GM21737 (cell line): ENCODE data around the gene SLC4A2.

Source experiments
- ATAC-seq: cut with Tn5 transposase; IDR thresholded peaks from one replicate; pipeline ENCODE4 v1.9.1; 2021; ENCODE audit warnings: mild to moderate bottlenecking, moderate library complexity; ENCODE audit not compliant: unreplicated experiment

The SLC4A2 gene

GRCh38 chr7:151076863-151077704 is 17.7 kb downstream of the SLC4A2 start:
- ATAC-seq = no peak

- ATAC-seq = no peak
These were observed 18.4 kb downstream of the SLC4A2 start for GRCh38 chr7:151077705-151078232.

- ATAC-seq = no peak
These were observed 19.0 kb downstream of the SLC4A2 start for GRCh38 chr7:151078233-151079040.

- ATAC-seq = no peak
These were observed 20.0 kb downstream of the SLC4A2 start for GRCh38 chr7:151079199-151079910.

DNA sequence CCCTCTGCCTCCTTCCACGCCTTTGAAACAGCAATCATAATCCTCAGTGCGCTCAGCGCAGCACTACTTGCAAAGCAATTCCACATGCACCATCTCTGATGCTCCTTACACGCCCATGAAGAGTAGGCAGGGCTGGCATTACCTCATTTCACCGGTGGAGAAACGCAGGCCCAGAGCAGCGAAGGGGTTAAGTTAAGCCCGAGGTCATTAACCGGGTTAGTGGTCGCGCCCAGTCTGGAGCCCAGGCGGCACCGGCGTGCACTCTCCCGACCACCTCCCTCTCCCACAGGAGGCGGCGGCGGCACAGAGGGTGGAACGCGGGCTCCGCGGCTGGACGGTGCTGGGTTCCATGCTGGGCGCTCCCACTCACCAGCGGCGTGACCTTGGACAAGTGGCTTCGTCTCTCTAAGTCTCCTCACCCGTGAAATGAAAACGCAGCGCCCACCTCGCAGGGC is 20.7 kb downstream of the SLC4A2 start:
- ATAC-seq = no peak

DNA sequence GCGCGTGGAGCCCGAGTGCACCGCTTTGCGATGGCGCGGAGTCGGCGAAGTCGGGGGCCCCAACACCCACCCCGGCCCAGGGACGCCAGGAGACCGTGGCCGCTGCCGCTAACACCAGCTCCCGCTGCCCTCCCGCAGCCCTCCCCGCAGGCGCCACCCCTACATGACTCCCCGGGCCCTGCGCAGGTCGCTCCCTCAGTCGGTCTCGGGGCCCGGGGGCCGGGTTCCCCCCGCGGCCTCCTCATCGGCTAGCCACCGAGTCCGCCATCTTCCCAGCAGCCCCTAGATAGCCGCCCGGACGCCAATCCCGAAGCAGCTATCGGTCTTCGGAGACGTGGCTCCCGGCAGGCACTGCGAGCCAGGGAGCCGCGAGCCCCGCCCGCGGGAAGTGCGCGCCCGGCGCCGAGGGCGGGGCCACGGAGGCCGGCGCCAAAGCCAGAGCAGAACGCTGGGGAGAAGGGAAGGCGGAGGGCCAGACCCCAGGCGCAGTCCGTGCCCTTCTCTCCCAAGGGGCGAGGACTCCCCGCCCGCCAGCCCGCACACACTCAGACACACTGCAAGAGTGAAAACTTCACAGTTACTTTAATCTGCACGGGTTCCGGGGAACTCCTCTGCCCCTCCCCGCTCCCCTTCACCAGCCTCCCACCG is 21.3 kb downstream of the SLC4A2 start, which contains the start of gene FASTK:
FASTK (minus strand) TSS at position 288 of the 648 bp plus-strand sequence; CDS start at position 245, 43 bp downstream.
- ATAC-seq = peak; percentile 77

- no peak for ATAC-seq
These were observed 22.0 kb downstream of the SLC4A2 start for GRCh38 chr7:151081170-151082101.

DNA sequence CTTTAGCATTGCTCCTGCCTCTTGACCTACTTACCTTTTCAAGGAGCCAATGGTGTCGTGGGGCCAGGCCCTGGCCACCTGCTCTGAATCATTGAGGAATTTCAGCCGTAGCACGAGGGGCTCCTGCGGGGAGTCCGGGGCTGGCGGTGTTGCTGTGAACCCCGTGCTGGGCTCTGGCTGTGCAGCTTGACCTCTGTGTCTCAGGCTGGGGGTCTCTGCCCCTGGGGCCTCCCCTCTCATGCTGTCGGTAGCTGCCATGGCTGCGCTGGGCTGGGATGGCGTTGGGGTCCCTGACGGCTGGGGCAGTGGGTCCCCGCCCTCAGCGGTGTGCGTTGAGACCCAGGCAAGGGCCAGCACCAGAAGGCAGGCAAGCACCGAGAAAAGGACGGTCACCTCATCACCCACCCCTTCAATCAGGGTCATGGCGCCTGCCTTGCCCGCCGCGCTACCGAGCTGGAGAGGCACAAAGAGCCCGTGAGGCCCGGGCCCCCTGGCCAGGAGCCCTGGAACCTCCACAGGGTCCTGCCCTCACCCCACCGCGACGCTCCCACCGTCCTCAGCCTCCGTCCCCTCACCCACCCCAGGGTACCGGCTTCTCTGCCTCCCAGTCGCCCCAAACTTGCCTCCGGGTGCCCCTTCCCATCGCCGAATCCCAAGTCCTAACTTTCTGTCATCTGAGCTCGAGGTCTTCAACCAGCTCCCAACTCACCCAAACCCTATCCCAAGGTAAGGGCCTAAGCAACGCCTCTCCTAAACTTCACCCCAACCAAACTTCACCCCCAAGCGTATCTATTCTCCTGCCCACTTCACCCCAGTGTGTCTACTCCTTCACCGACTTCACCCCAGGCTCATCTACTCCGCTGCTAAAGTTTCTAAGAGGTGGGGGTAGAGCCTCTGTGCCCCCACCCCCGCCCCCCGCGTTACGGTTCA is 23.0 kb downstream of the SLC4A2 start:
- no peak for ATAC-seq

DNA sequence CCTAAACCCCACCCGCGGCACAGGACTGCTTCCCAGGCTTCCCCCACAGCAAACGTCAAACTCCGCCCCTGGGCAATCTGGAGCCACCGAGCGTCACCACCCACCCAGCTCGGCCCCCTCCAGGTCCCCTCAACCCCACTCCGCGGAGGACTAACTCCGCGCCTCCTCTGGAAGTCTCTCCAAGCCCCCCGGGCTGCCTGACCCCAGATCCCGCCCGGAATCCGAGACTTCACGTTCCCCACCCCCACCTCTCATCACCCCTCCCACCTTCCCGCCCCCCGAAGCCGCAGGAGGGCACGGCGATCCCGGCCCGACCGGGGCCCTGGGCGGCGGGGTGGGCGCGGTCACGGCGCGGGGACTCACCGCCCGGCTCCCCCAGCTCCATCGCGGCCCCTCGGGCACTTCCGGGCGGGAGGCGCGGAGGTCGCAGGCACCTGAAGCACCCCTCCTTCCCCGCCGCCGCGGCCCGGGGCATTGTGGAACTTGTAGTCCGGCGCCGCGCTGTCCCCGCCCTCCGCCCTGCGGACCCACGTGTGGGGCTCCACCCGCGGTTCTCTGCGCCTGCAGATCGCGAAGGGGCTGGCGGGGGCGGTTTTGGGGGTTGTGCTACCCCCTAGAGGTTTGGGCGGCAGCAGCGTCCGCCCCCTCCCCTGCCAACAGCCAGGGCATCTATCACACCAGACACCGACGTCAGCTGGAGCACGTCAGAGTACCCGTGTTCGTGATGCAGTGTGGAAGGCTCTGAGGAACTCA is 23.9 kb downstream of the SLC4A2 start, which contains the start of gene TMUB1:
TMUB1 (minus strand) TSS at position 423 of the 753 bp plus-strand sequence. CDS start 930 bp downstream, outside the sequence.
- ATAC-seq = peak; percentile 42

DNA sequence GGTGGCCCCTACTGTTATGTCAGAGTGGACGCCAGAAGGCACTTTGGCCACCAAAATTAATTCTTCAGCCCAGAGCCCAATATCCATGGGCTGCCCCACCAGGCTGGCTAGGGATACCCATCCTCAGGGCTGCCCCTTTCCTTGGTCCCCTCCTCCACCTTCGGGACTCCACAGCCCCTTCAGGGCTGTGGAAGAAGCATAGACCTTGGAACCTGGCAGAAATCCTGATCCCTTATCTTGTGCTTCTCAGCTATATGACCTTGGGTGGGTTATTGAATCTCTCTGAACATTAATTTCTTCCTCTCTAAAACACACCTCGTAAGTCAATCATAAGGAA is 24.4 kb downstream of the SLC4A2 start:
- ATAC-seq = no peak

GRCh38 chr7:151085329-151085690 is 25.9 kb downstream of the SLC4A2 start:
- ATAC-seq = no peak

GRCh38 chr7:151085691-151086620 is 26.6 kb downstream of the SLC4A2 start, which contains the start of gene AGAP3:
Gene AGAP3 (plus strand): TSS chr7:151086475. CDS start chr7:151086742, 267 bp downstream.
- peak; percentile 45 for ATAC-seq

DNA sequence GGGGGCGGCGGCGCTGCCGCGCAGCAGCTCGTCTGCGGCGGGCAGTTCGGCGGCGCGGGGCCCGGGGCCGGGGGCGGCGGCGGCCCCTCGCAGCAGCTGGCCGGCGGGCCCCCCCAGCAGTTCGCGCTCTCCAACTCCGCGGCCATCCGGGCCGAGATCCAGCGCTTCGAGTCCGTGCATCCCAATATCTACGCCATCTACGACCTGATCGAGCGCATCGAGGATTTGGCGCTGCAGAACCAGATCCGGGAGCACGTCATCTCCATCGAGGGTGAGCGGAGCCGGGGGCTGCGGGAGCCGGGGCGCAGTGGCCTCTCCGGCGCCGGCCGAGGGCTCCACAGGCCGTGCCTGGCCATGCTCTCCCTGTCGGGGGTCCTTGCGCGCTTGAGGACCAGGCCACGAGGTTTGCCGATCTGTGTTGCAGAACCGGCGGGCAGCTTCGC is 27.4 kb downstream of the SLC4A2 start:
- no peak for ATAC-seq

DNA sequence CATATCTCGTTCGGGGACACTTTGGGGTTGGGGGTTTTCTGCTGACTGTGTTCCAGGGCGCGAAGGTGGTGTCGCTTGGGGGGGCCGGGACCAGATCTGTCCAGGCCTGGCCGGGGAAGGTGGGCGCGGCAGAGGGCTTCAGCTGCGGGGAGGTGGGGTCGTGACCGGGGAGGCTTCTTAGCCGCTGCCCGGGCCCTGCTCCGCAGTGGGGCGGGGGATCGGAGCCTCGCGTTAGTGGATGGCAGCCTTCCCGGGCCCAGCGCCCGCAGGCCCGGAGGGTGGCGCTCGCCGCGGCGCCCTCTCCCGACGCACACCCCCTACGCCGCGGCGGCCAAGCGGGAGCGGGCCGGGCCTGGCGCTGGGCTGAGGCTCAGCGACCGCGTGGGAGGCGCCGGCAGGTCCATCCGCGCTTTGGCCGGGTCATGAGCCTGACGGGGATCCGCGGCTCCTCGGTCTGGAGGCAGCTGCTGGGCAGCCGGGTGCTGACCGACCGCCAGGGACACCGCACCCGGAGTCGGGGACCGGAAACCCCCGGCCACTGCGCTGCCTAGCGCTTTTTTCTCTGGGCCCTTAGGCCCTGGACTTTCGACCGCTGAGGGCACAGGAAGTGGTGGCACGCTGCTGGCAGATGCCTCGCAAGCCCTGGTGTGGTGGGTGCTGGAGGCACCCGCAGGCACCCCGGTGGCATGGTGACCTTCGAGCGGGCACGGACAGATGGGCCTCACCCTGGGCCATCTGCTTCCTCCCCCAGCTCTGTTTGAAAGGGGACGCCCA is 28.0 kb downstream of the SLC4A2 start:
- no peak for ATAC-seq

- no peak for ATAC-seq
These were observed 28.8 kb downstream of the SLC4A2 start for GRCh38 chr7:151088019-151088855.
